K562 (cell line): Measurements from ENCODE around the gene BIK. TPM values are rescaled to one million over a fixed set of nuclear protein-coding genes. Genes with fewer than 3 reads are reported as not detected.
A peak's percentile ranks its signal among the peaks of the same experiment; 100 is the strongest.

Experiments used
- ATAC-seq: fragments of 200-7000 bp; cut with Tn5 transposase; 3 replicates; pipeline ENCODE4 v1.9.1; 2020; ENCODE audit warnings: moderate library complexity
- BruUV-seq: library from RNA; stranded (reverse); fragments of 400-500 nt; replicated peaks from 2 replicates; lab custom pipeline; 2021; lab: Mats Ljungman, UMichigan
- CTCF ChIA-PET: fragments of 300-600 bp; formaldehyde crosslinking; extraction: SDS; loops from one replicate; lab custom pipeline; 2021; ENCODE audit warnings: low intra/inter-chr PET ratio; lab: Yijun Ruan, JAX
- POLR2A ChIA-PET: fragments of 300-600, 350-650 bp; sonication (Branson Sonifier 250); formaldehyde crosslinking; extraction: SDS; loops from one replicate; lab custom pipeline; 2021; ENCODE audit warnings: antibody characterized with exemption, inconsistent platforms; lab: Yijun Ruan, JAX
- DNase-seq, 4 experiments: peaks; one replicate each; pipeline versions ENCODE4 v3.0.0 to v3.0.0-alpha.2; 2011 to 2018; ENCODE audit warnings: low spot score in 3 of 4, mixed read lengths in 3 of 4; ENCODE audit errors: extremely low read depth in 1 of 4
- FAIRE-seq: peaks from 2 replicates; lab custom pipeline; 2011; peaks lifted over from hg19 to GRCh38; lab: Jason Lieb, UNC
- H2AFZ ChIP-seq: 2 replicates; pipeline ENCODE4 v1.6.0; 2011; ENCODE audit warnings: low read depth, low read length, control low read depth, inconsistent platforms
- H3K27ac ChIP-seq: fragments of 200-600 bp; 3 replicates; pipeline ENCODE4 v1.8.0; 2011; ENCODE audit warnings: low read depth, mild to moderate bottlenecking, control low read depth, inconsistent platforms, low read length, moderate library complexity, mixed read lengths; ENCODE audit errors: extremely low read depth
- H3K27me3 ChIP-seq, 2 experiments: fragments of 300-600 bp in 1 of 2; 2 replicates in 1 of 2; 3 replicates in 1 of 2; pipeline versions ENCODE4 v1.6.0 to v1.8.0; 2011; ENCODE audit warnings: inconsistent platforms in 2 of 2, low read length in 2 of 2, mild to moderate bottlenecking in 1 of 2, mixed read lengths in 1 of 2, moderate library complexity in 1 of 2; ENCODE audit not compliant: control insufficient read depth in 2 of 2, insufficient read depth in 2 of 2
- H3K36me3 ChIP-seq: fragments of 300-600 bp; 3 replicates; pipeline ENCODE4 v1.8.0; 2011; ENCODE audit warnings: mild to moderate bottlenecking, low read length, inconsistent platforms; ENCODE audit not compliant: control insufficient read depth, insufficient read depth
- H3K4me1 ChIP-seq, 2 experiments: fragments of 200-600 bp in 1 of 2; replicated peaks in 1 of 2; 2 replicates in 1 of 2; 3 replicates in 1 of 2; pipeline versions ENCODE4 v1.5.1 to v1.8.0; 2011; ENCODE audit warnings: inconsistent platforms in 2 of 2, low read length in 2 of 2, mild to moderate bottlenecking in 1 of 2, mixed read lengths in 1 of 2, moderate library complexity in 1 of 2; ENCODE audit not compliant: control insufficient read depth in 2 of 2, insufficient read depth in 2 of 2
- H3K4me2 ChIP-seq: 2 replicates; pipeline ENCODE4 v1.6.1; 2011; ENCODE audit warnings: low read length, control low read depth, inconsistent platforms, mixed read lengths; ENCODE audit not compliant: insufficient read depth
- H3K4me3 ChIP-seq: fragments of 200-600 bp; sonication (generic), shearing (Covaris generic); 2 replicates; pipeline ENCODE4 v1.5.1; 2016; ENCODE audit warnings: control low read depth, inconsistent platforms
- H3K79me2 ChIP-seq: fragments of 200-600 bp; 3 replicates; pipeline ENCODE4 v1.8.0; 2011; ENCODE audit warnings: low read length, inconsistent platforms; ENCODE audit not compliant: control insufficient read depth, insufficient read depth
- H3K9ac ChIP-seq, 2 experiments: 2 replicates each; pipeline versions ENCODE4 v1.6.0 to v1.6.1; 2011; ENCODE audit warnings: low read depth in 2 of 2, low read length in 2 of 2, control low read depth in 1 of 2, inconsistent platforms in 1 of 2, mild to moderate bottlenecking in 1 of 2, mixed read lengths in 1 of 2; ENCODE audit not compliant: insufficient read depth in 1 of 2
- H3K9me1 ChIP-seq: one replicate; pipeline ENCODE4 v1.6.0; 2011; ENCODE audit warnings: inconsistent platforms, mild to moderate bottlenecking, low read length, moderate library complexity; ENCODE audit not compliant: control insufficient read depth, insufficient read depth
- H3K9me3 ChIP-seq: replicated peaks from 2 replicates; pipeline ENCODE4 v1.5.1; 2011; ENCODE audit warnings: low read depth, low read length, inconsistent platforms; ENCODE audit not compliant: control insufficient read depth, insufficient read depth
- H4K20me1 ChIP-seq: replicated peaks from 2 replicates; pipeline ENCODE4 v1.6.1; 2011; ENCODE audit warnings: low read length, inconsistent platforms, mixed read lengths; ENCODE audit not compliant: control insufficient read depth, insufficient read depth
- ATF6 ChIP-seq: sonication (generic); formaldehyde crosslinking; IDR thresholded peaks from 2 replicates; pipeline ENCODE4 v1.4.0; 2020; ENCODE audit warnings: mild to moderate bottlenecking, missing genetic modification reagents
- CBFA2T2 ChIP-seq: fragments of 450-650 bp; conservative IDR thresholded peaks from 2 replicates; pipeline ENCODE4 v1.6.1; 2017; ENCODE audit warnings: mild to moderate bottlenecking
- CBFA2T3 ChIP-seq: fragments of 450-650 bp; IDR thresholded peaks from 2 replicates; pipeline ENCODE4 v1.6.1; 2017
- ELF1 ChIP-seq: fragments of 200-800 bp; sonication (Bioruptor generic); IDR thresholded peaks from 2 replicates; pipeline ENCODE4 v1.6.1; 2016; ENCODE audit warnings: missing genetic modification characterization, missing compliant biosample characterization
- GTF2B ChIP-seq: IDR thresholded peaks from 2 replicates; pipeline ENCODE4 v1.6.1; 2011; ENCODE audit not compliant: insufficient read length; ENCODE audit errors: extremely low read depth
- KDM4B ChIP-seq, 2 experiments: fragments of 450-650 bp in 1 of 2; sonication (generic) in 1 of 2; IDR thresholded peaks; 2 replicates each; pipeline ENCODE4 v1.6.1; 2016 to 2017; ENCODE audit warnings: borderline replicate concordance in 2 of 2, antibody characterized with exemption in 1 of 2, low read depth in 1 of 2, mild to moderate bottlenecking in 1 of 2
- MEIS2 ChIP-seq: fragments of 450-650 bp; IDR thresholded peaks from 2 replicates; pipeline ENCODE4 v1.6.1; 2014; ENCODE audit warnings: mild to moderate bottlenecking; ENCODE audit not compliant: partially characterized antibody
- NCOR1 ChIP-seq: fragments of 450-650 bp; IDR thresholded peaks from 2 replicates; pipeline ENCODE4 v1.6.1; 2016; ENCODE audit warnings: mild to moderate bottlenecking, moderate library complexity
- NFIC ChIP-seq: fragments of 450-650 bp; IDR thresholded peaks from 2 replicates; pipeline ENCODE4 v1.6.1; 2017; ENCODE audit warnings: mild to moderate bottlenecking, inconsistent platforms
- NR1H2 ChIP-seq: sonication (generic); formaldehyde crosslinking; IDR thresholded peaks from 2 replicates; pipeline ENCODE4 v1.4.0; 2020; ENCODE audit warnings: mild to moderate bottlenecking, missing genetic modification reagents
- POLR2A ChIP-seq: fragments of 450-650 bp; conservative IDR thresholded peaks from 2 replicates; pipeline ENCODE4 v1.6.1; 2016
- POLR2G ChIP-seq: fragments of 200-400 bp; formaldehyde crosslinking; IDR thresholded peaks from 2 replicates; pipeline ENCODE4 v1.6.1; 2017; ENCODE audit warnings: low read depth, mild to moderate bottlenecking, antibody characterized with exemption, low read length, moderate library complexity
- RFX7 ChIP-seq: fragments of 250-450 bp; sonication (Bioruptor Pico); IDR thresholded peaks from 2 replicates; pipeline ENCODE4 v1.5.1; 2021; ENCODE audit warnings: mild to moderate bottlenecking
- SMAD1 ChIP-seq: fragments of 150-350 bp; IDR thresholded peaks from 2 replicates; pipeline ENCODE4 v1.6.1; 2014; ENCODE audit warnings: low read length, low read depth; ENCODE audit not compliant: partially characterized antibody
- SMAD2 ChIP-seq: fragments of 150-350 bp; IDR thresholded peaks from 2 replicates; pipeline ENCODE4 v1.6.1; 2014; ENCODE audit warnings: low read depth, mild to moderate bottlenecking, low read length
- SRF ChIP-seq, 2 experiments: fragments of 250-450, 450-650 bp in 1 of 2; sonication (Bioruptor Pico) in 1 of 2; sonication (generic) in 1 of 2; formaldehyde crosslinking; IDR thresholded peaks; 2 replicates each; pipeline versions ENCODE4 v1.5.0 to v1.5.1; 2020 to 2022; ENCODE audit warnings: mild to moderate bottlenecking in 1 of 2, missing genetic modification reagents in 1 of 2
- TAL1 ChIP-seq: fragments of 450-650 bp; IDR thresholded peaks from 2 replicates; pipeline ENCODE4 v1.6.1; 2016; ENCODE audit warnings: mild to moderate bottlenecking
- TEAD1 ChIP-seq, 2 experiments: fragments of 450-650 bp in 1 of 2; sonication (generic) in 1 of 2; formaldehyde crosslinking; IDR thresholded peaks; 2 replicates each; pipeline versions ENCODE4 v1.4.0 to v1.8.0; 2020 to 2022; ENCODE audit warnings: mild to moderate bottlenecking in 2 of 2, missing genetic modification reagents in 1 of 2
- ZBED1 ChIP-seq: IDR thresholded peaks from 2 replicates; pipeline ENCODE4 v1.6.1; 2014
- ZNF263 ChIP-seq: sonication (generic); formaldehyde crosslinking; IDR thresholded peaks from 2 replicates; pipeline ENCODE4 v1.8.0; 2022; ENCODE audit warnings: mild to moderate bottlenecking, missing genetic modification reagents, borderline replicate concordance
- ZNF354B ChIP-seq: fragments of 250-450 bp; sonication (Bioruptor Pico); IDR thresholded peaks from 2 replicates; pipeline ENCODE4 v1.4.0; 2020
- ZNF655 ChIP-seq: fragments of 250-450 bp; sonication (Bioruptor Pico); IDR thresholded peaks from 2 replicates; pipeline ENCODE4 v1.5.0; 2021
- WGBS: fragments of 100-300 bp; shearing (Covaris generic); methylation state at CpG from one replicate; pipeline ENCODE4 v1.1.6; 2016; ENCODE audit warnings: low coverage, mixed read lengths; ENCODE audit not compliant: insufficient coverage; ENCODE audit errors: missing lambda C conversion rate; 5-methylcytosine and 5-hydroxymethylcytosine counted together
- in situ Hi-C: fragments of 300-500 bp; cut with MboI; formaldehyde crosslinking; loops from 4 replicates; pipeline ENCODE4 v1.15.0; 2018; ENCODE audit warnings: inconsistent platforms, mixed read lengths
- intact Hi-C: fragments of 100-400 bp; cut with micrococcal nuclease; formaldehyde crosslinking; loops from 2 replicates; pipeline ENCODE4 v1.14.2; 2022
- polyA plus RNA-seq, 8 experiments: library from polyadenylated mRNA; depleted of rRNA in 4 of 8; stranded (reverse) in 5 of 8; unstranded in 3 of 8; fragments of >200 nt; fragmentation: Nextera tagmentation in 2 of 8; fragmentation: Illumina TruSeq in 1 of 8; extraction: Ambion mirVana in 2 of 8; extraction: Trizol in 1 of 8; gene quantifications; 2 replicates each; pipeline versions ENCODE4 v1.2.1 to v1.2.3, GENCODE V29; 2011 to 2014; ENCODE audit warnings: inconsistent platforms in 1 of 8, missing spikeins in 1 of 8
- total RNA-seq, 7 experiments: library from RNA; depleted of rRNA in 6 of 7; stranded (reverse); fragments of >200 nt in 6 of 7; fragmentation: Illumina TruSeq in 2 of 7; extraction: Trizol in 2 of 7; gene quantifications; 2 replicates each; pipeline versions ENCODE4 v1.2.1 to v1.2.3, GENCODE V29; 2011 to 2021; ENCODE audit warnings: low replicate concordance in 1 of 7

BIK gene
- total and polyA plus RNA-seq, 9 of the 15 experiments (the other 6 are each of a cell fraction or from before 2014, with no cell fraction given): 0.08 to 0.23 (median 0.18) TPM; not detected in 4

- Histone ChIP-seq H2AFZ (no peak overlapping the region), H3K9me1 (no peaks in the 10 kb centered on the region), H3K9me3 (no peaks in the 10 kb centered on the region), H3K4me3 (no peak overlapping the region), H3K9ac (peak overlapping the region in 1 of 2 experiments; percentile 77; a peak in 2 of 4 replicates), H3K4me1 (peaks cover 11 to 75% of the 10 kb centered on the region in 2 experiments), H3K27me3 (no peaks in the 10 kb centered on the region), H3K27ac (no peak overlapping the region), H3K36me3 (peaks cover 59% of the 10 kb centered on the region; the same call in 2 of the 3 replicates), H3K4me2 (no peak overlapping the region; the same call in 1 of the 2 replicates), H3K79me2 (no peaks in the 10 kb centered on the region), H4K20me1 (no peaks in the 10 kb centered on the region)
- ATAC-seq: peak; percentile 21
- BruUV-seq: no TSS peak
- POLR2A ChIA-PET: interaction anchor here (1.1 kb wide), 1 partner anchor 15 kb away, joined by 3 read pairs; no protein-coding TSS in a partner anchor
- intact Hi-C loops: no loop called here
- FAIRE-seq: peak; percentile 67
- CTCF ChIA-PET: no interaction called here
- in situ Hi-C loops: no loop called here
- DNase-seq: peak in 1 of 4 experiments; percentile 70
- WGBS: 29% methylated on average over 15 of the region's 19 CpGs
- TF ChIP-seq ZNF354B (CRISPR knock-in tag) (no peak), SMAD2 (no peak), SMAD1 (no peak), CBFA2T3 (peak; percentile 66), ZNF655 (CRISPR knock-in tag) (no peak), ZBED1 (no peak), GTF2B (no peak), SRF (CRISPR knock-in tag; IDR thresholded peaks at IDR 0.05) (no peak), RFX7 (no peak), ATF6 (no peak), POLR2G (peak; percentile 14; the same call in 1 of the 2 replicates), MEIS2 (no peak), NFIC (peak; percentile 78), CBFA2T2 (peak; percentile 23; the same call in 1 of the 2 replicates), TAL1 (no peak), TEAD1 (CRISPR knock-in tag; IDR thresholded peaks at IDR 0.05) (no peak), POLR2A (no peak; the same call in 1 of the 2 replicates), ZNF263 (CRISPR knock-in tag) (no peak), NCOR1 (peak; percentile 31; the same call in 1 of the 2 replicates), ELF1 (no peak), KDM4B (IDR thresholded peaks at IDR 0.05; ENCODE audit: borderline replicate concordance in 2 of 2, low read depth in 1 of 2) (no peak), NR1H2 (CRISPR knock-in tag) (no peak)
These were observed 56.5 kb downstream of the BIK start for GRCh38 chr22:43167001-43167589.
